ENCODE data around the gene ZNF562.
A peak's percentile ranks its signal among the peaks of the same experiment; 100 is the strongest.

Gene ZNF562

DNA sequence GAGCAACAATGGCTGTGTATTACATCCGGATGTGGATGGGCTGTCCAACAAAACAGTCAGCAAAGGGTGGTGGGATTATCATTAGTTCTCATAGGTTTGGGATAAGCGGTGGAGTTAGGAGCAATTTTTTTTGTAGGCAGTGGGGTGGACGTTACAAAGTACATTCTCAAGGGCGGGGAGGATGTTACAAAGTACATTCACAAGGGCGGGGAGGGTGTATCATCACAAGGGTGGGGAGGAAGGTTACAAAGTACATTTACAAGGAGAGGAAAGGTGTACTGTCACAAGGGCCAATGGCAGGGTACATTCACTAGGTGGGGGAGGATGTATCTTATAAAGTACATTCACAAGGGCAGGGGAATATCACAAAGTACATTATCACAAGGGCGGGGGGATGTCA, 33.1 kb downstream of the ZNF562 start:
- DNase-seq = no peak

DNA sequence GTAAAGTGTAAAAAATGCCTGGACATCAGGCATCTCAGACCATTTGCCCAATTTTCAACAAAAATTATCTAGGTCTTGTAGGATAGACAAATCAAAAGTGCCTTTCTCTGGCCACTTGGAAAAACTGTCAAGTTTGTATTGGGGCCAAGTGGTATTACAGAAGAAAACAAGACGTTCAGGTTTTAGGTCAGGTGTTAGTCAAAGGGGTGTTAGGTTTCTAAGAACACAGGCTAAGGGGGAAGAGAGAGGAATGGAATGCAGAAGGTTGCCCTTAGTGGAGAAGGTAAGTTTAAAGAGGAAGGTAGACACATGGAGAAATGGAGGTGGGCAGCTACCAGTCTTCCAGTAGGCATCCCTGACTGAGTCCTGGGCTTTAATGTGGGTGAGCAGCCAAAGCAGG, 33.9 kb downstream of the ZNF562 start:
- DNase-seq = no peak

DNA sequence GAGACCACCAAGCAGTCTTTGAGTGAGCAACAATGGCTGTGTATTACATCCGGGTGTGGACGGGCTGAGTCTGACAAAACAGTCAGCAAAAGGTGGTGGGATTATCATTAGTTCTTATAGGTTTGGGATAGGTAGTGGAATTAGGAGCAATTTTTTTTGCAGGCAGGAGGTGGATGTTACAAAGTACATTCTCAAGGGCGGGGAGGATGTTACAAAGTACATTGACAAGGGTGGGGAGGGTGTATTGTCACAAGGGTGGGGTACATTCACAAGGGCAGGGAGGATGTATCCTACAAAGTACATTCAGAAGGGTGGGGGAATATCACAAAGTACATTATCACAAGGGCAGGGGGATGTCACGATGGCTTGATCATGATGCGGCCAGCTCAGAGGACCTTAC, 38.9 kb downstream of the ZNF562 start:
- no peak for DNase-seq

GRCh38 chr19:9627856-9628255, 47.0 kb downstream of the ZNF562 start:
- no peak for DNase-seq

GRCh38 chr19:9622531-9622930, 52.4 kb downstream of the ZNF562 start:
- DNase-seq = no peak

DNA sequence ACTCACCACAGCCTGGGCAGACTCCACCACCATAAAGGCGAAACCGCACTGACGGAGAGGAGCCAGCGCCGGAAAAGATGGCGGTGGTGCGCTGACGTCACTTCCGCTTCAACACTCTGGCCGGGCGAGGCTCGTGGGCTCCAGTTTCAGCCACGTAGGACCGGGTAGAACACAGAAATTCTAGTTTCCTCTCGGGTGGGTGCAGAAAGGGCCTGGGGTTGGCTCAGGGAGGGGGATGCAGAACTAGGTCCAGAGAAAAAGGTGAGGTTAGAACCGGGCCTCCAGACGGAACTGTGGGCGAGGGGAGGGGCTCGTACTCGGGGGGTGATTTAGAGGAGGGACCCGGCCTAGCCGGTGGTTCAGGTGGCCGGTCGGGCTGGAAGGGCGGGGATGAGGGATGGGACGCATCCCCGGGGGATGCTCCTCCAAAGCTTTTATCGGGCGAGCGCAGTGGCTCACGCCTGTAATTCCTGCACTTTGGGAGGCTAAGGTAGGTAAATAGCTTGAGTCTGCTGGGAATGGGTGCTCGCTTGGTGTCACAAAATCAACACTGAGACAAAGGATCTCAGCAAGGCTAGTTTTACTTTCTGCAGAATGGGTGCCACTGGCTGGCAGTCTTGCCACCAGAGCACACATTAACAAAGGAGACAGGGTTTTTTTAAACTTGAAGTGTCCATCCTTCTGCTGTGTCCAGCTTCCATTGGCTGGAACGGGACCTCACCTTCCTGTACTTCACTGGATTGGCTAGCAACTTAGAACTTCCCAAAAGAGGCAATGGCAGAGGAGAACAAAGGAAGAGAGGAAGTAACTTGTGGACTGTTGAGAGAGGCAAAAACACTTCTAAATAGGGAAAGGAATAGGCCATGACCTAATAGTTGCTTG, 53.5 kb downstream of the ZNF562 start, which contains the start of gene ZNF561:
TSS of gene ZNF561 (minus strand) at position 77 of the 882 bp plus-strand sequence. CDS start 1,776 bp downstream, outside the sequence.
- DNase-seq = peak; percentile 55

- no peak for DNase-seq
These were observed 54.1 kb downstream of the ZNF562 start for GRCh38 chr19:9620842-9621155.

- DNase-seq = no peak
These were observed 59.1 kb downstream of the ZNF562 start for GRCh38 chr19:9615844-9616243.

GRCh38 chr19:9610484-9611113, 64.3 kb downstream of the ZNF562 start:
- no peak for DNase-seq

DNA sequence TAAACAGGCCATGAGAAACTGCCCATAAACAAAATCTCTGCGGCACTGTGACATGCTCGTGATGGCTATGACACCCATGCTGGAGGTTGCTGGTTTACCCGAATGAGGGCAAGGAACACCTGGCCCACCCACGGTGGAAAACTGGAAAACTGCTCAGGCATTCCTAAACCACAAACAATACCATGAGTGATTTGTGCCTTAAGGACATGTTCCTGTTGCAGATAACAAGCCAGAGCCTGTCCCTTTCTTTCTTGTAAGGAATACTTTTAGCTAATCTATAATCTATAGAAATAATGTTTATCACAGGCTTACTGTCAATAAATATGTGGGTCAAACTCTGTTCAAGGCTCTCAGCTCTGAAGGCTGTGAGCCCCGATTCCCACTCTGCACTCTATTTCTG, 66.0 kb downstream of the ZNF562 start:
- no peak for DNase-seq

DNA sequence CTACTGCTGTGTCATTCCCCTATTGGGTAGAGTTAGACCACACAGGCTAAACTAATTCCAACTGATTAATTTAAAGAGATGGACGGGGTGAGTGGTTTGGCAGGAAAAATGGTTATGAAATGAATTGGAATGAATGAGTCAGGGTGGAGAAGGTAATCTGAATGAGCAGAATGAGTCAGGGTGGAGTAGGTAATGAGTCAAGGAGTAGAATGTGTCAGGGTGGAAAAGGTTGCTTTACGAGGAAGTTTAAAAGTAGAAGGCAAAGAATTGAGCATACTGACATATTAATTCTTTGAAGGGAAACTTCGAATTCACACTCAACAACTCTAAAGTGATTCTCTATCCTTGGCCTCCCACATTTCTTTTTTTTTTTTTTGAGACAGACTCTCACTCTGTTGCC, 77.9 kb downstream of the ZNF562 start:
- no peak for DNase-seq

Data from SHP77 treated with DMSO at 0.1 percent for 48 hours (cell line).